GM19328 (cell line): ENCODE measurements around the gene RNF222.
"Not testable (repeated sequence)": the region's sequence is repeated elsewhere in the genome, so short reads cannot be mapped to it uniquely, and the experiment has no call there.

Source experiments
- ATAC-seq: cut with Tn5 transposase; IDR thresholded peaks from one replicate; pipeline ENCODE4 v1.9.1; 2021; ENCODE audit warnings: mild to moderate bottlenecking, moderate library complexity; ENCODE audit not compliant: unreplicated experiment

RNF222 gene

GRCh38 chr17:8412089-8412488 lies 14.5 kb upstream of the RNF222 start:
- no peak for ATAC-seq

GRCh38 chr17:8410883-8411238 lies 13.2 kb upstream of the RNF222 start:
- ATAC-seq, result no peak

- ATAC-seq, result no peak
These were observed 12.6 kb upstream of the RNF222 start for GRCh38 chr17:8409966-8410882.

DNA sequence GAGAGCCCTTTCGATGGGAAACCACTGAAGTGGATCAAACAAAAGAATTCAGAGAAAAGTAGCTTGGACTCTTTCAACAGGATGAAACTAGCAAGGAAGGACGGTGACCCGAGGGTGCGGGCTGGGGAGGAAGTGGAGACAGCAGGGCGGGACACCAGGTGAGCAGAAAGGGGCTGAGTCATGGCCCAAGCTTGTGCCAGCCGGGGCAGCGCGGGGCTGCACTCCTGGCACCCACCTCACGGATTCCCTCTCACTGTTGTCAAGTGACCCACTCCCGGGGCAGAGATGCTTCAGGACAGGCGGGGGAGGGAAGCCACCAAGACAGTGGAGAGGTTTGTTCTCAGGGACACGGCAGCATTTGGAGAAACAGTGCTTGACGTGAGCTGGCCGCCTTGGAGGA lies 10.7 kb upstream of the RNF222 start:
- ATAC-seq, result no peak

DNA sequence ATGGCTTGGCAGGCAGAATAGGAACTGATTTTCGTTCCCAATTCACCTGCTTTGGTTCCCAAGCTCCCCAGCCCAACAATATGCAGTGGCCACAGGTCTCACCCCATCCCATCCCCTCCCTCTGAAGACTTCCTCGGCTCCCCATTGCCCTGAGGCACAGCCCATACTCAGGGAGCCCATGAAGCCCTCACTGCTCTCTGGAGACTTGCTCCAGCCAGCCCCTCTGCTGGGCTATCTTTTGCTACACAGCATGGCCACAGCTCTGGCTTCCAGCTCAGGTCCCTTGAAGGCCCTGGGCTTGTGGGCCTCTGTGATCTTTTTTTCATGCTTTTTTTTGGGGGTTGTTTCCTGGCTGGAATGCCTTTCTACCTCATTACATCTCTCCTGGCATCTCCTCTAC lies 8.5 kb upstream of the RNF222 start:
- ATAC-seq, result no peak

GRCh38 chr17:8405499-8406016 lies 7.9 kb upstream of the RNF222 start:
- ATAC-seq, result no peak

- ATAC-seq, result no peak
These were observed 5.4 kb upstream of the RNF222 start for GRCh38 chr17:8402921-8403536.

- no peak for ATAC-seq
These were observed 3.5 kb upstream of the RNF222 start for GRCh38 chr17:8401107-8401506.

DNA sequence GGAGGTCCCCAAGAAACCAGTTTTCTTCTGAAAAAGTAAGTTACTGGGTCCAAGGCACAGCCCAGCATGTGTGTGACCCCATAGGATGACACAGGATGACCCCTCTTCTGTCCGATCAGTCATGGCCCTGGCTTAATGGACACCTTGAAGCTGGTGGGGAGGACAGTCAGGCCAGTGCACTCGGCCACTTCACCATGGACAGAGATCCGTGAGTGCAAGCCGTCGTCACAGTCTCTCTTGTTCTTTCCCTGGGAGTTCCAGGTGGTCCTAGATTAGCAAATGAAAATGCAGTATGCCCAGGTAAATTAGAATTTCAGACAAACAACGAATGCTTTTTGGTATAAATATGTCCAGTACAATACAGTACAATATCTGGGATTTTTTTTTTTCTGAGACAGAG lies 1.4 kb upstream of the RNF222 start:
- ATAC-seq, result no peak

DNA sequence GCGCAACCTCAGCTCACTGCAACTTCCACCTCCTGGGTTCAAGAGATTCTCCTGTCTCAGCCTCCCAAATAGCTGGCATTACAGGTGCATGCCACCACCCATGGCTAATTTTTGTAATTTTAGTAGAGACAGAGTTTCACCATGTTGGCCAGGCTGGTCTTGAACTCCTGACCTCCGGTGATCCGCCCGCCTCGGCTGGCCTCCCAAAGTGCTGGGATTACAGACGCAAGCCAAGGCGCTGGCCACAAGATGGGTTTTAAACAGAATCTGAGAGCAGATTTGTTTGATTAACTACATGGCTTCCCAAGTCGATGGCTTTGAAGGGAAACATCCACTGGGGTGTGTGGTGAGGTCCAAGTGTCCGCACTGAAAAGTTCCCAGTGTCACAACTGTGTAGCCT lies 3.1 kb downstream of the RNF222 start:
- not testable (repeated sequence) for ATAC-seq

DNA sequence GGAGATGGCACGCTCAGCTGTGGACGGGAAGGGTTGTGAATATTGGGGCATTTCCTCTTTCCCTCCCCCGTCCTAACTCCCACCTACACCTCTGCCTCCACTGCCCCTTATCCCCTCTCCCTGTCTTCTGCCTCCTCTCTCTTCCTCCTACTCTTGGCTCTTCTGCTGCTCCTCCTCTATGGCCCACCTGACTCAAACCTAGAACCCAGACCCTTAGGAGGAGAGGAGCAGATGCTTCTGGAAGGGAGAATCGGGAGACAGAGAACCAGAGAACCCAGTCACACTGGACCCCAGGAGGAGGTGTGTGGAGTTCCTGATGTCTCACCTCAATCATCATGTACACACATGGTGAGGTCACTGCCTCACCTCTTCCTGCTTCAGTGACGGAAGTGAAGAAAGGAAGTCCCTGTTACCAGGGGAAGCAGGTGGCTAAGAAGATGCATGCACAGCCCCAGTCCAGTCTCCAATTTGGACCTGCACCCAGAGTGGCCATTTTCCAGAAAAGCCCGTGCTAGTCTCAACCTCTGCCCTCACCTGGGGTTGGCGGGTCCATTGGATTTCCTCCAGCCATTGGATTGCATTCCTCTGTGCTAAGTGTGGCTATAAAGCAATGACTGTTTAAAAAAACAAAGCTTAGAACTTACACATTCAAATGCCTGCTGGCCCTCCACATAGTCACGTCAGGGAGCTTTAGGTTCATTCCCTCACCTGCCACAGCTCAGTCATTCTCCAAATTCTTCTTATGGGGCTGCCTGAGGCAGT lies 4.0 kb downstream of the RNF222 start:
- ATAC-seq, result no peak

DNA sequence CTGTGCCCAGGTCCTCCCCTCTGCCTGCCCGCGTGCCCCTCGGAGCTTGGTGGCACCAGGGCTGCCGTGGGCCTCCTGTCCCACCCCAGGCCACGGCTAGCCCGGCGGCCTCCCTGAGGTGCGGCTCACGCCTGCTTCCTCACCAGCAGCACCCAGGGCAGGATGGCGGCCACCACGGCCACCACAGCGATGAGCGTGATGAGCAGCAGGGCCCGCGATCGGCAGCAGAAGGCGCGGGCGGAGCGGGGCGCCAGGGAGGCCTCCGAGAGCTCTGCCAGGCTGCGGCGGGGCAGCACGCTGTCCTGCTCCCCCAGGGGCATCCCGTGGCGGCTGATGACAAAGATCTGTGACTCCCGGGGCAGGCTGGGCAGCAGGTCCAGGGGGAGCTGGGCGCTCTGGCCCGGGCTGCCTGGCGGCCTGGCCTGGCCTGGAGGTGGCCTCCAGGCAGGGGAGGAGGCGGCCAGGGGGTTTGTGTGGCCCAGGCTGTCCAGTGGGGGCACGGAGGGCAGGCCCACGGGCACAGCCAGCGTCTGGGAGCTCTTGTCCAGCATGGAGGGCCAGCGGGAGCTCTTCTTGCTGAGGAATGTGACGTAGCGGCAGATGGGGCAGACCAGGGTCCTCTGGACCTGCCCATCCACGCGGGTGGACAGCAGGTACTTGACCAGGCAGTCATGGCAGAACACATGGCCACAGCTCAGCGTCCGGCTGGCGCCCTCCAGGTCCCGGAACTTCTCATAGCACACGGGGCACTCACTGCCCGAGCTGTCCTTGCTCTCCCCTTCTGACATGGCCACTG lies 4.8 kb downstream of the RNF222 start:
- ATAC-seq, result no peak

GRCh38 chr17:8392274-8392673 lies 5.4 kb downstream of the RNF222 start:
- no peak for ATAC-seq

- ATAC-seq, result no peak
These were observed 5.9 kb downstream of the RNF222 start for GRCh38 chr17:8391711-8392110.

DNA sequence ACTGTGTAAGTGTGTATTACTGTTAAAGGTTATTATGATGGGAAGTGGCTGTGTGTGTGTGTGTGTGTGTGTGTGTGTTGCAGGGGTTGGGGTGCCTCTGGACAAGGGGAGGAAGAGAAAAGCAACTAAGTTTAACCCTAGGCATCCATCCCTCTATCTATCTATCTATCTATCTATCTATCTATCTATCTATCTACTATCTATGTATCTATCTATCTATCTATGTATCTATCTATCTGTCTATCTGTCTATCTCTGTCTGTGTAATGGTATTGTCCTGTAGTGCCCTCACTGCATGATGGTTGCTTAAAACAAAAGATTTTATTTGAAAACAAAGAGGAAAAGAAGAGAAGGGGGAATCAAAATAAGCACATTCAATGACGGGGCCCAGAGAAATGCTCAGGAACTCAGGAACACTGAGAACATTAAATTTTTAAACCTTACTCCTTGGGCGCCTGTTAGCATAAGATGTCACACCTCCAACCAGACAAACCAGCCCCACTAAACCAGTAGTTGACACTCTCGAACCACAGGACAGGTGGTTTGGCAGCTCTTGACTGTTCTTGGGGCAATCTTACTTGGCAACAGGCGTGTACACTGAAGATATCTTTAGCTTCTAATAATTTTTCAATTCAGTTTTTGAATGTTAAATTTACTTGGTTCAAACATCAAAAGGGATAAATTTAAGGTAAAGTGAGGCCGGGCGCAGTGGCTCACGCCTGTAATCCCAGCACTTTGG lies 9.5 kb downstream of the RNF222 start:
- ATAC-seq, result no peak

DNA sequence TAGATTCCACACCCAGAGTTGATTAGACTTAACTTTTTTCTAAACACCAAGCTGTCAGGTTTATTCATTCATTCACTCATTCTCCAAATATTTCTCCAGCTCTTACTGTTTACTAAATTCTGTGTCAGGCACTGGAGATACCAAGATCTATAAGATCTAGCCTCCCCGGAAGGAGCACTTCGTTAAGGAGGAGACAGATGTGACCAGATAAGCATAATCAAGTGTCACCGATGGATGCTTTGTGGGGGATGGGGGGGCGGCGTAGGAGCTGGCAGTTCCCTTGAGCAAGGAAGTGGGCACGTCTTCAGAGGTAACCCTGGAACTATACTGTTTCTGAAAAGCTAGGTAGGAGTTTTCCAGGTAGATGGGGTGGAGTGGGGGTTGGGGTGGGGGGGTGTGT lies 10.8 kb downstream of the RNF222 start:
- ATAC-seq, result no peak

DNA sequence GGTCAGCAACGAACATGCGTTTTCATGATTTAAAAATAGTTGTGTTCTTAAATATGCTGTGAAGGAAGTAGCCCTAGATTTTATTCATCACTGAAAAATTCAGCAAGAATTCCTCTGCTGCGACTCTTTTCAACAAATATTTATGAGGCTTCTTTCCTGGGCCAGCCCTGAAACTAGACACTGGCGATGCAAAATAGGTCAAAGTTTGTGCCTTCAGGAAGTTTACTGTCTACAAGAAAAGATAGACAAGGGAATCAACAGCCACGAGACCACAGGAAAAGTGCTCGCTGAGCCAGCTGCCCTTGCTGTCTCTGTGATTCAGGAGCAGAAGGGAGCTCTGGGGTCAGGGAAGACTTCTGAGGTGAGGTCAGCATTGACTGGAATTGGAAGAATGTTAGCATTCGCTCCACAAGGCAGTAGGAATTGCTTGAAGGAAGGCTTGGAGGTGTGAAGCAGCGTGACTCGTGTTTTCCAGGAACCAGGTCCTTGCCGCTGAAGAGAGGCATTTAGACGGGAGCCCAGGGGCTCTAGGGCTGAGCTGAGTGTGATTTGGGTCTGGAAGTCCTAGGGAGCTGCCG lies 12.7 kb downstream of the RNF222 start:
- no peak for ATAC-seq

- ATAC-seq, result peak; percentile 89
These were observed 14.3 kb downstream of the RNF222 start, which contains the start of gene RPL26 for GRCh38 chr17:8383143-8383822. RPL26 (minus strand) TSS chr17:8383193; CDS start chr17:8382310, 883 bp downstream.

DNA sequence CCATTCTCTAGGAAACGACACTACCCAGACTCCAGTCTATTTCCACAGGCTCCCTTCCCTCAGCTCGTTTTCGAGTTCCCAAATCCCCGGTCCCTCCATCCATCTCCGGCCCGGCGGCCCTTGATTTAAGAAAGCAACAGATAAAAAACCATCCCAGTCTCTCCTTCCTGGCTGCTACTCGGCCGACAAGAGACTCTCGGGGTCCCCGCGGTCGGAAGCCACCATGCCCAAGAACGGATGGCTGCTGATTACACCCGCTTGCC lies 14.8 kb downstream of the RNF222 start:
- ATAC-seq, result no peak
